Uterus (tissue), 2 donors: ENCODE data around the gene RBP5.

Experiments used
- CTCF ChIP-seq, 4 experiments: fragments of 200-600 bp in 2 of 4; fragments of 450-650 bp in 2 of 4; sonication (generic) in 2 of 4; IDR thresholded peaks; one replicate each; pipeline ENCODE4 v1.5.1; 2016 to 2019; ENCODE audit warnings: antibody characterized with exemption in 4 of 4, mild to moderate bottlenecking in 2 of 4, moderate library complexity in 1 of 4
- POLR2A ChIP-seq, 2 donors: fragments of 450-650 bp; IDR thresholded peaks; one replicate each; pipeline ENCODE4 v1.6.1; 2016; ENCODE audit warnings: antibody characterized with exemption in 2 of 2, mild to moderate bottlenecking in 1 of 2, moderate library complexity in 1 of 2

- TF ChIP-seq POLR2A (IDR thresholded peaks at IDR 0.05) = no peak
- TF ChIP-seq CTCF (IDR thresholded peaks at IDR 0.05) = no peak
Measured at GRCh38 chr12:7142809-7143465, 14.2 kb upstream of the RBP5 start.
